ENCODE data around the gene UBE2G1. TPM values are rescaled to one million over a fixed set of nuclear protein-coding genes. Genes with fewer than 3 reads are reported as not detected.

The UBE2G1 gene
- total and polyA plus RNA-seq, 2 of the 13 experiments (the other 11 are each of a cell fraction or from before 2014, with no cell fraction given), result 27.9 to 42.6 TPM

DNA sequence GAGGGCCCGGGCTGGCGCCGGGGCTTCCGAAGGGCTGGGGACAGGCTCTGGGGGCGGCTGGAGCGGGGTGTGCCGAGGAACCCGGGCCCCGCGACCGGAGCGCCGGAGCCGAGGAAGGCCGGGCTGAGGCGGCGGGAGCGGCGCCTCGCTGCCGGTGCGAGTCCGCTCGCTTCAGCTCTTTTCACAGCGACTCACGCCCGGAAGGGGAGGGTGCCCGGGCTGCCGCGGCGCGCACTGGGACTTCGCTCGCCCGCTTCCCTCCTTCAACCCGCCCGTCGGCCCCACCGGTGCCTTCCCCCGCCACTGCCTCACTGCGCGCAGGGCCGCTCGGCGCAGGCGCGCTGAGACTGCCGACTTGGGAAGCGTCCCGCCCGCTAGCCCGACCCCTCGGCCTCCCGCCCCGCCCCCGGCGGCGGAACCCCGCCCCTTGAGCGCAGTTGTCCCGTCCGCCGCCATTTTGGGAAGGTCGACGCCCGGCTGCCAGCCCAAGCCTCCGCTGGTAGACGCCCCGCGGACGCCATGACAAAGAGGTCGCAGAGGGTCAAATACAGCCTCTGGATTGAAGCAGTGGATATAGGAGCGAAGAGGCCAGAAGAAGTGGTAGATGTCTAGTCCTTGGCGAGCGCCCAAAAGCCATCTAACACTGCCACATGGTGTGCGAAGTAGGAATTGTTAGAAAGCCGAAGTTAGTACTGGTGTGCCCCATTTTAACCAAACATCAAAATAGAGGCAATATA lies at the start of gene UBE2G1 (continued):
- TF ChIP-seq, protein P1, sequence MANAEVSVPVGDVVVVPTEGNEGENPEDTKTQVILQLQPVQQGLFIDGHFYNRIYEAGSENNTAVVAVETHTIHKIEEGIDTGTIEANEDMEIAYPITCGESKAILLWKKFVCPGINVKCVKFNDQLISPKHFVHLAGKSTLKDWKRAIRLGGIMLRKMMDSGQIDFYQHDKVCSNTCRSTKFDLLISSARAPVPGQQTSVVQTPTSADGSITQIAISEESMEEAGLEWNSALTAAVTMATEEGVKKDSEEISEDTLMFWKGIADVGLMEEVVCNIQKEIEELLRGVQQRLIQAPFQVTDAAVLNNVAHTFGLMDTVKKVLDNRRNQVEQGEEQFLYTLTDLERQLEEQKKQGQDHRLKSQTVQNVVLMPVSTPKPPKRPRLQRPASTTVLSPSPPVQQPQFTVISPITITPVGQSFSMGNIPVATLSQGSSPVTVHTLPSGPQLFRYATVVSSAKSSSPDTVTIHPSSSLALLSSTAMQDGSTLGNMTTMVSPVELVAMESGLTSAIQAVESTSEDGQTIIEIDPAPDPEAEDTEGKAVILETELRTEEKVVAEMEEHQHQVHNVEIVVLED (CRISPR knock-in tag; IDR thresholded peaks at IDR 0.05; ENCODE audit: borderline replicate concordance), result peak; percentile 92
- TF ChIP-seq HOXA3 (CRISPR knock-in tag; IDR thresholded peaks at IDR 0.05) (peak; percentile 96), ZHX1 (CRISPR knock-in tag; IDR thresholded peaks at IDR 0.05; ENCODE audit: low read depth) (peak; percentile 82; the same call in 1 of the 2 replicates), ZNF337 (CRISPR knock-in tag; IDR thresholded peaks at IDR 0.05; ENCODE audit: borderline replicate concordance, low read depth) (0 out of 2 replicates have a peak, but pooled peaks have one; percentile 46), ZBTB25 (CRISPR knock-in tag; IDR thresholded peaks at IDR 0.05) (peak; percentile 76)
- TF ChIP-seq, protein P2, sequence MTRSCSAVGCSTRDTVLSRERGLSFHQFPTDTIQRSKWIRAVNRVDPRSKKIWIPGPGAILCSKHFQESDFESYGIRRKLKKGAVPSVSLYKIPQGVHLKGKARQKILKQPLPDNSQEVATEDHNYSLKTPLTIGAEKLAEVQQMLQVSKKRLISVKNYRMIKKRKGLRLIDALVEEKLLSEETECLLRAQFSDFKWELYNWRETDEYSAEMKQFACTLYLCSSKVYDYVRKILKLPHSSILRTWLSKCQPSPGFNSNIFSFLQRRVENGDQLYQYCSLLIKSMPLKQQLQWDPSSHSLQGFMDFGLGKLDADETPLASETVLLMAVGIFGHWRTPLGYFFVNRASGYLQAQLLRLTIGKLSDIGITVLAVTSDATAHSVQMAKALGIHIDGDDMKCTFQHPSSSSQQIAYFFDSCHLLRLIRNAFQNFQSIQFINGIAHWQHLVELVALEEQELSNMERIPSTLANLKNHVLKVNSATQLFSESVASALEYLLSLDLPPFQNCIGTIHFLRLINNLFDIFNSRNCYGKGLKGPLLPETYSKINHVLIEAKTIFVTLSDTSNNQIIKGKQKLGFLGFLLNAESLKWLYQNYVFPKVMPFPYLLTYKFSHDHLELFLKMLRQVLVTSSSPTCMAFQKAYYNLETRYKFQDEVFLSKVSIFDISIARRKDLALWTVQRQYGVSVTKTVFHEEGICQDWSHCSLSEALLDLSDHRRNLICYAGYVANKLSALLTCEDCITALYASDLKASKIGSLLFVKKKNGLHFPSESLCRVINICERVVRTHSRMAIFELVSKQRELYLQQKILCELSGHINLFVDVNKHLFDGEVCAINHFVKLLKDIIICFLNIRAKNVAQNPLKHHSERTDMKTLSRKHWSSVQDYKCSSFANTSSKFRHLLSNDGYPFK (CRISPR knock-in tag; IDR thresholded peaks at IDR 0.05; ENCODE audit: borderline replicate concordance), result peak; percentile 81; the same call in 1 of the 2 replicates

Data from HepG2 (cell line).